Hepatocyte (in vitro differentiated cells): ENCODE results near the gene CTSD. TPM values are rescaled to one million over a fixed set of nuclear protein-coding genes. Genes with fewer than 3 reads are reported as not detected.

Experiments used
- DNase-seq: peaks from one replicate; pipeline ENCODE4 v3.0.0-alpha.2; 2016; ENCODE audit warnings: low spot score
- H2AFZ ChIP-seq: fragments of 200-600 bp; sonication (generic); 2 replicates; pipeline ENCODE4 v1.6.0; 2016; ENCODE audit warnings: antibody characterized with exemption, mild to moderate bottlenecking
- H3K27ac ChIP-seq: fragments of 200-600 bp; sonication (generic); 2 replicates; pipeline ENCODE4 v1.5.1; 2016; ENCODE audit warnings: mild to moderate bottlenecking
- H3K27me3 ChIP-seq: fragments of 200-600 bp; sonication (generic); 2 replicates; pipeline ENCODE4 v1.6.1; 2016
- H3K36me3 ChIP-seq: fragments of 200-600 bp; sonication (generic); replicated peaks from 2 replicates; pipeline ENCODE4 v1.5.1; 2016; ENCODE audit warnings: low read depth; ENCODE audit not compliant: insufficient read depth
- H3K4me1 ChIP-seq: fragments of 200-600 bp; sonication (generic); 2 replicates; pipeline ENCODE4 v1.5.1; 2016; ENCODE audit warnings: mild to moderate bottlenecking, moderate library complexity; ENCODE audit not compliant: insufficient read depth
- H3K4me2 ChIP-seq: fragments of 200-600 bp; sonication (generic); 2 replicates; pipeline ENCODE4 v1.6.0; 2016
- H3K4me3 ChIP-seq: fragments of 200-600 bp; sonication (generic); 2 replicates; pipeline ENCODE4 v1.5.1; 2016; ENCODE audit warnings: mild to moderate bottlenecking
- H3K79me2 ChIP-seq: fragments of 200-600 bp; sonication (generic); 2 replicates; pipeline ENCODE4 v1.6.0; 2017; ENCODE audit warnings: mild to moderate bottlenecking
- H3K9me2 ChIP-seq: fragments of 200-600 bp; sonication (generic); replicated peaks from 2 replicates; pipeline ENCODE4 v1.6.0; 2017; ENCODE audit warnings: mild to moderate bottlenecking; ENCODE audit not compliant: insufficient read depth
- H3K9me3 ChIP-seq: fragments of 200-600 bp; sonication (generic); 2 replicates; pipeline ENCODE4 v1.5.1; 2016; ENCODE audit warnings: low read depth, mild to moderate bottlenecking
- H4K20me1 ChIP-seq: fragments of 200-600 bp; sonication (generic); 2 replicates; pipeline ENCODE4 v1.6.0; 2016; ENCODE audit warnings: mild to moderate bottlenecking; ENCODE audit not compliant: insufficient read depth, poor library complexity, severe bottlenecking
- EZH2 ChIP-seq: fragments of 200-600 bp; sonication (generic); IDR thresholded peaks from 2 replicates; pipeline ENCODE4 v1.6.1; 2016; ENCODE audit warnings: antibody characterized with exemption, mild to moderate bottlenecking, borderline replicate concordance
- EZH2phosphoT487 ChIP-seq: fragments of 200-600 bp; sonication (generic); IDR thresholded peaks from one replicate; pipeline ENCODE4 v1.6.1; 2018; ENCODE audit warnings: antibody characterized with exemption, mild to moderate bottlenecking, low read depth, moderate library complexity; ENCODE audit not compliant: unreplicated experiment, severe bottlenecking
- WGBS: methylation state at CpG from one replicate; pipeline ENCODE4 v1.1.6; 2016; ENCODE audit warnings: low lambda C conversion rate; ENCODE audit errors: missing lambda C conversion rate; 5-methylcytosine and 5-hydroxymethylcytosine counted together
- polyA plus RNA-seq: library from polyadenylated mRNA; unstranded; fragments of >200 nt; fragmentation: Nextera tagmentation; extraction: Ambion mirVana; gene quantifications from 2 replicates; pipeline ENCODE4 v1.2.1, GENCODE V29; 2016
- total RNA-seq: library from RNA; depleted of rRNA; stranded (reverse); fragments of >200 nt; gene quantifications from 2 replicates; pipeline ENCODE4 v1.2.3, GENCODE V29; 2014
- TF ChIP-seq, protein P1 (sequence below): fragments of 200-600 bp; sonication (generic); IDR thresholded peaks from 2 replicates; pipeline ENCODE4 v1.5.1; 2016; ENCODE audit warnings: antibody characterized with exemption, mild to moderate bottlenecking; ENCODE audit not compliant: poor library complexity

The CTSD gene
- total and polyA plus RNA-seq, 2 experiments from 2014 or later: 562 to 1,283 TPM

DNA sequence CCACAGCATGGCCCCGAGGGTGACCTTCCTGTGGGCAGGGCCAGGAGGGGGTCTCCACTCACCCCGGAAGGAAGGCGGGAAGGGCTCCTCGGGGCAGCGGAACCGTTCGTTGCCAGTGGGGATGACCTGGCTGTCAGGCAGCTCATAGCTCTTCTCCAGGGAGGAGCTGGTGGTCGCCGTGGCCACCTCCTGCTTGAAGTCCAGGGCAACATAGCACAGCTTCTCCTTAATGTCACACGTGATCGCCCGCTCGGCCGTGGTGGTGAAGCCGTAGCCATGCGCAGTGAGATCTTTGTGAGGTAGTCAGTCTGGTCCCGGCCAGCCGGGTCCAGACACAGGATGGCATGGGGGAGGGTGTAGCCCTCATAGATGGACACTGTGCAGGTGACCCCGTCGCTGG, 39.5 kb upstream of the CTSD start:
- TF ChIP-seq EZH2 (no peak), EZH2phosphoT487 (no peak)
- TF ChIP-seq, protein P1, sequence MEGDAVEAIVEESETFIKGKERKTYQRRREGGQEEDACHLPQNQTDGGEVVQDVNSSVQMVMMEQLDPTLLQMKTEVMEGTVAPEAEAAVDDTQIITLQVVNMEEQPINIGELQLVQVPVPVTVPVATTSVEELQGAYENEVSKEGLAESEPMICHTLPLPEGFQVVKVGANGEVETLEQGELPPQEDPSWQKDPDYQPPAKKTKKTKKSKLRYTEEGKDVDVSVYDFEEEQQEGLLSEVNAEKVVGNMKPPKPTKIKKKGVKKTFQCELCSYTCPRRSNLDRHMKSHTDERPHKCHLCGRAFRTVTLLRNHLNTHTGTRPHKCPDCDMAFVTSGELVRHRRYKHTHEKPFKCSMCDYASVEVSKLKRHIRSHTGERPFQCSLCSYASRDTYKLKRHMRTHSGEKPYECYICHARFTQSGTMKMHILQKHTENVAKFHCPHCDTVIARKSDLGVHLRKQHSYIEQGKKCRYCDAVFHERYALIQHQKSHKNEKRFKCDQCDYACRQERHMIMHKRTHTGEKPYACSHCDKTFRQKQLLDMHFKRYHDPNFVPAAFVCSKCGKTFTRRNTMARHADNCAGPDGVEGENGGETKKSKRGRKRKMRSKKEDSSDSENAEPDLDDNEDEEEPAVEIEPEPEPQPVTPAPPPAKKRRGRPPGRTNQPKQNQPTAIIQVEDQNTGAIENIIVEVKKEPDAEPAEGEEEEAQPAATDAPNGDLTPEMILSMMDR: no peak
- Histone ChIP-seq H4K20me1 (no peaks in the 10 kb centered on the region), H3K4me3 (no peak overlapping the region), H3K4me2 (no peak overlapping the region), H3K27me3 (no peaks in the 10 kb centered on the region), H3K4me1 (peaks cover 11% of the 10 kb centered on the region), H3K79me2 (no peaks in the 10 kb centered on the region), H3K36me3 (no peaks in the 10 kb centered on the region), H2AFZ (no peak overlapping the region), H3K27ac (no peak overlapping the region), H3K9me2 (no peaks in the 10 kb centered on the region), H3K9me3 (no peaks in the 10 kb centered on the region)
- DNase-seq: no peak
- WGBS: 95% methylated on average over 20 of the region's 20 CpGs

DNA sequence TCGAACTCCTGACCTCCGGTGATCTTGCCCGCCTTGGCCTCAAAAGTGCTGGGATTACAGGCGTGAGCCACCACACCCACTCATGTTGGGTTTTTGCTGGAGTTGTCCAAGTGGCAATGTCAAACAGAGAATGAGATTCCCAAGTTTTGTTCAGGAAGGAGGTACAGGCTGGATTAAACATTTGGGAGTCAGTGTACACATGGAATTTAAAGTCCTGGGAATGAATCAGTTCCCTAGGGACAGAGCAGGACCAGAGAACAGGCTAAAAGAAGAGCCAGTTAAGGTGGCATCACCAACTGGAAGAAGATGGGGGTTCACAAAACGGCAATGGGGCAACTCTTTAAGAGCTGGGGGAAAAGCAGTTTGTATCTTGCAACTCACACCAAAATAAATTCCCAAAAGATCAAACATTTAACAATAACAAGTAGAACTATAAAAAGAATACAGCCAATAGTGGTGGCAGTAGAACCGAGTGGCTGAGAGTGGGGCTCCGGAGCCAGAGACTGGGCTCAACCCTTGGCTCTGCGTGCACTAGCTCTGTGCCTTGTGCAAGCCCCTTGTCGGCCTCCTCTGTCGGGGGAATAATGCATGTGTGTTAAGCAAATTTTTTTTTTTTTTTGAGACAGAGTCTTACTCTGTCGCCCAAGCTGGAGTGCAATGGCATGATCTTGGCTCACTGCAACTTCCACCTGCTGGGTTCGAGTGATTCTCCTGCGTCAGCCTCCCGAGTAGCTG, 33.8 kb upstream of the CTSD start:
- no peak for TF ChIP-seq EZH2
- TF ChIP-seq EZH2phosphoT487: no peak
- TF ChIP-seq, protein P1: no peak
- no peaks in the 10 kb centered on the region for H3K27me3 ChIP-seq

DNA sequence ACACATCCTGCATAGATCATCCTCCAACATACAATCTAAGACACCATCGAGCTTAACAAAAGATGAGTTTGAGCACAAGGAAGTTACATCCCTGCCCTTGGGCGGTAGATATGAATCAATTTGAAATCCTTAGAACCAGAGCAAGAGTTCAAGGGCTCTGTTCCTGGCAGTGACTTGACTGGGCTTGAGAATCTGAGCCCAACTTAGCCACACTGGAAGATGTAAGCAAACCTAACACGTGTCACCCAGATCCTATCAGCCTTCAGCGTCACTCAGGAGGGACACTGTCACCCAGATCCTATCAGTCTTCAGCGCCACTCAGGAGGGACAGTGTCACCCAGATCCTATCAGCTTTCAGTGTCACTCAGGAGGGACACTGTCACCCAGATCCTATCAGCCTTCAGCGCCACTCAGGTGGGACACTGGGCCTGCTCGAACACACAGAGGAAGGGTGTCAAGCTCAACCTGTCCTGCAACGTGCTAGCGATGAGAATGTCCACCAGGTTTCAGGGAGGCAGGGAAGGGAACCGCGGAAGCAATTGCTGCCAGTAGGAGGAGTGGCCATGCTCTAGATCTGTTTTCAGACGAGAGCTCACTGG, 32.8 kb upstream of the CTSD start:
- WGBS: 70% methylated on average over 12 of the region's 12 CpGs
- no peaks in the 10 kb centered on the region for H3K27me3 ChIP-seq
- H2AFZ ChIP-seq: no peak overlapping the region

More for the DNA sequence above, 33.8 kb upstream of the CTSD start:
- no peaks in the 10 kb centered on the region for H3K36me3 ChIP-seq
- no peaks in the 10 kb centered on the region for H3K9me2 ChIP-seq
- DNase-seq: no peak
- no peak overlapping the region for H3K27ac ChIP-seq
- no peaks in the 10 kb centered on the region for H4K20me1 ChIP-seq
- H3K9me3 ChIP-seq: no peaks in the 10 kb centered on the region
- no peak overlapping the region for H2AFZ ChIP-seq
- no peak overlapping the region for H3K4me2 ChIP-seq
- peaks cover 5% of the 10 kb centered on the region for H3K4me1 ChIP-seq
- no peaks in the 10 kb centered on the region for H3K79me2 ChIP-seq
- 91% methylated on average over 14 of the region's 14 CpGs for WGBS
- no peak overlapping the region for H3K4me3 ChIP-seq

More for the DNA sequence above, 32.8 kb upstream of the CTSD start:
- no peak for DNase-seq
- H3K4me2 ChIP-seq: no peak overlapping the region
- H3K9me3 ChIP-seq: no peaks in the 10 kb centered on the region
- no peaks in the 10 kb centered on the region for H3K79me2 ChIP-seq
- H3K36me3 ChIP-seq: no peaks in the 10 kb centered on the region
- H3K27ac ChIP-seq: no peak overlapping the region
- no peaks in the 10 kb centered on the region for H3K9me2 ChIP-seq
- TF ChIP-seq EZH2 (no peak), EZH2phosphoT487 (no peak)
- TF ChIP-seq, protein P1: no peak
- H3K4me3 ChIP-seq: no peak overlapping the region
- peaks cover 4% of the 10 kb centered on the region for H3K4me1 ChIP-seq
- no peaks in the 10 kb centered on the region for H4K20me1 ChIP-seq
